Stomach smooth muscle (tissue), 2 donors: ENCODE measurements around the gene THSD7B.

ENCODE experiments used
- H3K27ac ChIP-seq: one replicate; pipeline ENCODE4 v1.7.0; 2013; ENCODE audit warnings: mild to moderate bottlenecking, low read length, inconsistent platforms
- H3K27me3 ChIP-seq, 2 donors: one replicate each; pipeline ENCODE4 v1.7.0; 2013; ENCODE audit warnings: low read length in 2 of 2; ENCODE audit not compliant: insufficient read depth in 2 of 2, control insufficient read depth in 1 of 2
- H3K36me3 ChIP-seq, 2 donors: one replicate each; pipeline ENCODE4 v1.7.0; 2013; ENCODE audit warnings: low read length in 2 of 2; ENCODE audit not compliant: control insufficient read depth in 2 of 2, insufficient read depth in 2 of 2
- H3K4me1 ChIP-seq: one replicate; pipeline ENCODE4 v1.7.0; 2013; ENCODE audit warnings: low read length; ENCODE audit not compliant: control insufficient read depth, insufficient read depth
- H3K4me3 ChIP-seq, 2 donors: one replicate each; pipeline ENCODE4 v1.7.0; 2013; ENCODE audit warnings: low read length in 2 of 2
- H3K9ac ChIP-seq, 2 donors: one replicate each; pipeline ENCODE4 v1.7.0; 2013; ENCODE audit warnings: low read length in 2 of 2, mild to moderate bottlenecking in 1 of 2
- H3K9me3 ChIP-seq, 2 donors: one replicate each; pipeline ENCODE4 v1.7.0; 2013; ENCODE audit warnings: low read length in 2 of 2; ENCODE audit not compliant: control insufficient read depth in 2 of 2
- donor health status: healthy.
- donor health status: Pancreatic carcinoma.

The THSD7B gene

GRCh38 chr2:137348301-137348700, 583.0 kb downstream of the THSD7B start:
- Histone ChIP-seq H3K4me3 (no peak overlapping the region), H3K4me1 (no peaks in the 10 kb centered on the region), H3K27ac (no peak overlapping the region), H3K9ac (no peak overlapping the region), H3K36me3 (no peaks in the 10 kb centered on the region), H3K9me3 (no peaks in the 10 kb centered on the region), H3K27me3 (no peaks in the 10 kb centered on the region)

GRCh38 chr2:137357634-137358033, 592.3 kb downstream of the THSD7B start:
- no peak overlapping the region for H3K4me3 ChIP-seq
- H3K27ac ChIP-seq, result no peak overlapping the region
- no peaks in the 10 kb centered on the region for H3K4me1 ChIP-seq
- peaks cover 5 to 10% of the 10 kb centered on the region in 2 donors for H3K9me3 ChIP-seq
- no peaks in the 10 kb centered on the region for H3K36me3 ChIP-seq
- H3K9ac ChIP-seq, result no peak overlapping the region
- H3K27me3 ChIP-seq, result no peaks in the 10 kb centered on the region

GRCh38 chr2:137367361-137367760, 602.0 kb downstream of the THSD7B start:
- Histone ChIP-seq H3K27me3 (no peaks in the 10 kb centered on the region), H3K27ac (no peak overlapping the region), H3K9me3 (no peaks in the 10 kb centered on the region), H3K4me3 (no peak overlapping the region), H3K4me1 (no peaks in the 10 kb centered on the region), H3K36me3 (no peaks in the 10 kb centered on the region), H3K9ac (no peak overlapping the region)

GRCh38 chr2:137369106-137369505, 603.8 kb downstream of the THSD7B start:
- Histone ChIP-seq H3K27ac (no peak overlapping the region), H3K4me1 (no peaks in the 10 kb centered on the region), H3K9me3 (no peaks in the 10 kb centered on the region), H3K4me3 (no peak overlapping the region), H3K9ac (no peak overlapping the region), H3K36me3 (no peaks in the 10 kb centered on the region), H3K27me3 (no peaks in the 10 kb centered on the region)

- Histone ChIP-seq H3K27ac (no peak overlapping the region), H3K9ac (no peak overlapping the region), H3K4me3 (no peak overlapping the region), H3K36me3 (no peaks in the 10 kb centered on the region), H3K9me3 (no peaks in the 10 kb centered on the region), H3K27me3 (no peaks in the 10 kb centered on the region), H3K4me1 (no peaks in the 10 kb centered on the region)
Observed at GRCh38 chr2:137379186-137379585, 613.8 kb downstream of the THSD7B start.

GRCh38 chr2:137380610-137381009, 615.3 kb downstream of the THSD7B start:
- Histone ChIP-seq H3K4me1 (no peaks in the 10 kb centered on the region), H3K9ac (no peak overlapping the region)

GRCh38 chr2:137381731-137382130, 616.4 kb downstream of the THSD7B start:
- Histone ChIP-seq H3K9ac (no peak overlapping the region), H3K27ac (no peak overlapping the region), H3K27me3 (no peaks in the 10 kb centered on the region), H3K4me1 (no peaks in the 10 kb centered on the region), H3K9me3 (no peaks in the 10 kb centered on the region), H3K36me3 (no peaks in the 10 kb centered on the region), H3K4me3 (no peak overlapping the region)

More at GRCh38 chr2:137380610-137381009, 615.3 kb downstream of the THSD7B start:
- Histone ChIP-seq H3K27me3 (no peaks in the 10 kb centered on the region), H3K4me3 (no peak overlapping the region), H3K27ac (no peak overlapping the region), H3K36me3 (no peaks in the 10 kb centered on the region), H3K9me3 (no peaks in the 10 kb centered on the region)

- Histone ChIP-seq H3K9ac (no peak overlapping the region), H3K4me3 (no peak overlapping the region), H3K36me3 (no peaks in the 10 kb centered on the region), H3K9me3 (no peaks in the 10 kb centered on the region), H3K27me3 (no peaks in the 10 kb centered on the region), H3K4me1 (no peaks in the 10 kb centered on the region), H3K27ac (no peak overlapping the region)
Observed at GRCh38 chr2:137383391-137383790, 618.0 kb downstream of the THSD7B start.

GRCh38 chr2:137387044-137387443, 621.7 kb downstream of the THSD7B start:
- H3K27me3 ChIP-seq, result no peaks in the 10 kb centered on the region
- no peaks in the 10 kb centered on the region for H3K9me3 ChIP-seq
- no peaks in the 10 kb centered on the region for H3K4me1 ChIP-seq
- no peak overlapping the region for H3K27ac ChIP-seq
- H3K36me3 ChIP-seq, result no peaks in the 10 kb centered on the region
- no peak overlapping the region for H3K4me3 ChIP-seq
- H3K9ac ChIP-seq, result no peak overlapping the region

- Histone ChIP-seq H3K9ac (no peak overlapping the region), H3K4me1 (no peaks in the 10 kb centered on the region), H3K36me3 (no peaks in the 10 kb centered on the region), H3K27me3 (no peaks in the 10 kb centered on the region), H3K9me3 (no peaks in the 10 kb centered on the region), H3K4me3 (no peak overlapping the region), H3K27ac (no peak overlapping the region)
Observed at GRCh38 chr2:137405496-137405895, 640.2 kb downstream of the THSD7B start.

- Histone ChIP-seq H3K9ac (no peak overlapping the region), H3K4me1 (no peaks in the 10 kb centered on the region), H3K27ac (no peak overlapping the region), H3K4me3 (no peak overlapping the region), H3K36me3 (no peaks in the 10 kb centered on the region), H3K27me3 (no peaks in the 10 kb centered on the region), H3K9me3 (no peaks in the 10 kb centered on the region)
Observed at GRCh38 chr2:137411585-137411984, 646.2 kb downstream of the THSD7B start.
